Activated CD8-positive, alpha-beta memory T cell treated with anti-CD3 and anti-CD28 coated beads, Interleukin-2, amount 50 U/mL, for 1 hour (primary cell): Measurements from ENCODE around the gene MPI.
"Not testable (repeated sequence)": the region's sequence is repeated elsewhere in the genome, so short reads cannot be mapped to it uniquely, and the experiment has no call there.

Experiments used
- DNase-seq: peaks from one replicate; pipeline ENCODE4 v3.0.0-alpha.2; 2020; ENCODE audit errors: extremely low read depth

The MPI gene

GRCh38 chr15:74891469-74891868, 1.6 kb downstream of the MPI start:
- DNase-seq = no peak

- DNase-seq = no peak
Observed at GRCh38 chr15:74892313-74892712, 2.5 kb downstream of the MPI start.

GRCh38 chr15:74892931-74893330, 3.1 kb downstream of the MPI start:
- no peak for DNase-seq

GRCh38 chr15:74893627-74894026, 3.8 kb downstream of the MPI start:
- DNase-seq = no peak

GRCh38 chr15:74894383-74894782, 4.5 kb downstream of the MPI start:
- DNase-seq = not testable (repeated sequence)

- no peak for DNase-seq
Observed at GRCh38 chr15:74895830-74896229, 6.0 kb downstream of the MPI start.

- no peak for DNase-seq
Observed at GRCh38 chr15:74896316-74896715, 6.5 kb downstream of the MPI start.

- DNase-seq = no peak
Observed at GRCh38 chr15:74897300-74897701, 7.5 kb downstream of the MPI start.

GRCh38 chr15:74901612-74902063, 11.8 kb downstream of the MPI start:
- no peak for DNase-seq

GRCh38 chr15:74902295-74903075, 12.6 kb downstream of the MPI start:
- DNase-seq = no peak

GRCh38 chr15:74903676-74904075, 13.8 kb downstream of the MPI start:
- no peak for DNase-seq

- DNase-seq = no peak
Observed at GRCh38 chr15:74904190-74904805, 14.5 kb downstream of the MPI start.

GRCh38 chr15:74906067-74906449, 16.2 kb downstream of the MPI start:
- DNase-seq = no peak

GRCh38 chr15:74906450-74907162, 16.8 kb downstream of the MPI start, which contains the start of gene FAM219B:
FAM219B (minus strand) TSS chr15:74906851; CDS start chr15:74906800, 51 bp downstream.
- no peak for DNase-seq

- DNase-seq = no peak
Observed at GRCh38 chr15:74907163-74907870, 17.5 kb downstream of the MPI start.

GRCh38 chr15:74908635-74909034, 18.8 kb downstream of the MPI start:
- DNase-seq = no peak

GRCh38 chr15:74913041-74913440, 23.2 kb downstream of the MPI start:
- no peak for DNase-seq

GRCh38 chr15:74913799-74914198, 24.0 kb downstream of the MPI start:
- not testable (repeated sequence) for DNase-seq

GRCh38 chr15:74917676-74918075, 27.8 kb downstream of the MPI start:
- DNase-seq = no peak

- DNase-seq = no peak
Observed at GRCh38 chr15:74920456-74920855, 30.6 kb downstream of the MPI start.

GRCh38 chr15:74924525-74924924, 34.7 kb downstream of the MPI start:
- no peak for DNase-seq

- no peak for DNase-seq
Observed at GRCh38 chr15:74928771-74929198, 38.9 kb downstream of the MPI start.
